ENCODE measurements around the gene NTHL1.
A peak's percentile ranks its signal among the peaks of the same experiment; 100 is the strongest.
"Not testable (repeated sequence)": the region's sequence is repeated elsewhere in the genome, so short reads cannot be mapped to it uniquely, and the experiment has no call there.

The NTHL1 gene

DNA sequence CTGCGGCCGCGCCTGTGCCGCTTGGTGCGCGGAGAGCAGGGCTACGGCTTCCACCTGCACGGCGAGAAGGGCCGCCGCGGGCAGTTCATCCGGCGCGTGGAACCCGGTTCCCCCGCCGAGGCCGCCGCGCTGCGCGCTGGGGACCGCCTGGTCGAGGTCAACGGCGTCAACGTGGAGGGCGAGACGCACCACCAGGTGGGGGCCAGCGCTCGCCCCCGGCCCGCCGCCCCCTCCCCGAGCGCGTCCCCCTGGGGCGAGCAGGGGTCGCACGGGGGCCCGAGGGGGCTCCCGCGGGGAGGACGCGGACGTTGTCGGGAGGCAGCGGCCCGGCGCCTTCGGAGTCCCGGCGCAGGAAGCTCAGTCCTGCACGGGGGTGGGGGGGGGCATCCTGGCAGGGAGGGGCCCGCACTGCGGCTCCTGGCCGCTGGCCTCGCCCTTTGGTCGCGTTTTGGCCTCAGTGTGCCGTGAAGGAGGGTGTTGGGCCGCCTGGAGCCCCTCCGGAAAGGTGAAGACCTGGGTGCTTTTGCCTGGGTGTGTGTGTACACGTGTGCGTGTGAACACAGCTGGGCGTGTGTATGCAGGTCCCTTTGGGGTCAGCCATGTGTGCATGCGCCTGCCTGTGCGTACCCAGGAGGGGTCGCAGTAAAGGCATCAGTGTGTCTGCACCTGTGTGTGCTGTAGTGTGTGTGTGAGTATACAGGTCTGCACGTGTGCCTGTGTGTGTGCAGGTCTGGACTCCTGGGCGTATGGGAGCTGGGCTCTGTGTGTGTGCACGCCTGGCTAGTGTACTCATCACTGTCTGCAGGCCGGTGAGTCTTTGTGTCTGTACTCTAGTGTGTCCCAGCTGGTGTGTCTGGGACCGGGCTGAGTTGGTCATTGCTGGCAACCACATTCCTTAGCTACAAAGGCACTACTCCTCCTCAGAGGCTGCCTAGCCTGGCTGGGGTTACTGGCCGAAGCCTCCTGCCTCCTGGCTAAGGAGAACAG is 20.3 kb downstream of the NTHL1 start:
- no peak for DNase-seq

DNA sequence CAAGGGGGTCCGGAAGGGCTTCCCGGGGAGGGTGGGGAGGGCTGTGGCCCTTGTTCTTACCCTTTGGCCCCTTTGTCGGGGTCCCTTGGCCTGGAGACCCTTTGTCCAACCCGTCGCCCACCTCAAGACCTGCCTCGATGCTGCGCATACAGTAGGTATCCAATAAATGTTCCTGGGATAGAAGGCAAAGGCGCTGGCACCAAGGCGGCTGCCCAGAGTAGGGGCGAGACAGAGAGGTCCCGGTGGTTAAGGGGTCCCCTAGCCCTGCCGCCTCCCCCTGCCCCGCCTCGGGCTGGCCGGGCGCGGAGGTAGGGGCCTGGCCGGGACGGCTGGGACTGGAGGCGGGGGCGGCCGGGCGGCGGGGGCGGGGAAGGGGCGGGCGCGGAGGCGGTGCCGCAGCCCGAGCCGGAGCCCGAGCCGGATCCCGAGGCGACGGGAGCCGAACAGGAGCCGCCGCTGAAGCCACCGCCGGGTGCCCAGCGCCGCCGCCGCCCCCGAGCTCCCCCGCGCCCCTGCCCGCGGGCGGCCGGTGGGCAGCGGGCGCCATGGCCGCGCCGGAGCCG is 21.1 kb downstream of the NTHL1 start, which contains the start of gene NHERF2:
Gene NHERF2 (plus strand): TSS at position 442 of the 563 bp plus-strand sequence. CDS start 104 bp downstream, at position 546.
- DNase-seq, result peak; percentile 38

DNA sequence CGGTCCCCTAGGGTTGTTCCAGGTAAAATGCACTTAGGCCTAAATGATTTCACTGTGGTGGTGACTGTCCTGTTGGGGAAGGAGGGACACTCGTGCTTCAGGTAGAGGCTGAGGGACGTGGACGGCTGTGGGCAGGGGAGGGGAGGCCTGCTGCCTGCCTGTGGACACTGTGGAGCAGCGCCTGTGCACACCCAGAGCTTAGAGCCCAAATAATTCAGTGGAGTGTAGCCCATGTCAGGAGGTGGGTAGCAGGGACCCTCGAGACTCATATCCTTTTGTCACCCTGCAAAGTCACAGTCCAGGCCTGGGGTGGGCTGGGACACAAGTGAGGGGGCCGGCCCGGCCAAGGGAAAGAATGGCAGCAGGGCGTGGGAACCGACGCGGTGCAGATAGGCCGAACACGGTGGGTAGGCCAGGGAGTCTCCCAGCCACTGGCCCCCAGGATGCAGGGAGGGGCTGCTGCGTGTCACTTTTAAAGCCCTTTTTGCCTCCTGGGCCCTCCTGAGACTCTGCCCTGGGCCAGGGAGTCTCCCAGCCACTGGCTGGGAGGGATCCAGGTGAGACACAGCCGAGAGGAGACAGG is 21.7 kb downstream of the NTHL1 start:
- no peak for DNase-seq

DNA sequence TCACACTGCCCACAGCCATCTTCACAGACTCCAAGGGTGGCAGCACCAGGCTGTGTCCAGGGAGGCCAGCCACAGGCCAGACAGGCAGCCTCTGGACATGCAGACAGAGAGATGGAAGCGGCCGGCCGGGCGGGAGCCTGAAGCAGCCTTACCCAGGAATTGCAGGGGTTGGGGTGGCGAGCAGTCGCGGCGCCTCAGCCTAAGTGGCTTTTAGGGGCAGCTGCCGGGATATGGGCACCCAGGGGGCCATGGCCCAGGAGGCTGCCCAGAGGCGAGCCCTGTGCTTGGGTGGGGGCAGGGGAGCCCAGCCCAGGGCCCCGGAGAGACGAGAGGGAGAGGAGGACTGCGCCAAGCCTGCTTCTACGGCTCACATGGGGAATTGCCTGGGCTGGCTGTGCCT is 22.4 kb downstream of the NTHL1 start:
- DNase-seq, result no peak

DNA sequence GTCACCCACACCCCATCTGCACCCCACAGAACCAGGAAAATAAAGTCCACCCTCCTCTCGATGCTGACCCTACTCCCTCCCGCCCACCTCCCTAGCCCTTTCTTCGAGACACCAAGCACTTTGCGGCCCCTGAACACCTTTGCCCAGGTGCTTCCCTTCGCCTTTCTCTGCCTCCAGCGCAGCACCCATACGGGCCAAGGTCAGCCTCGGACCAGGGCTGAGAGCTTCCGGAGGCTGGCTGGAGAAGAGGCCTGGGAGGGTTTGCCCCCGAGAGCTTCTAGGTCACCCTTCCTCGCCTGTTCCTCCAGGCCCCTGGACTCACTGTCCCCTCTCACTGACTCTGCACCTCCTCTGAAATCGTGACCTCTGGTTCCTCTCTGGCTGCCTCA is 23.6 kb downstream of the NTHL1 start:
- no peak for DNase-seq

DNA sequence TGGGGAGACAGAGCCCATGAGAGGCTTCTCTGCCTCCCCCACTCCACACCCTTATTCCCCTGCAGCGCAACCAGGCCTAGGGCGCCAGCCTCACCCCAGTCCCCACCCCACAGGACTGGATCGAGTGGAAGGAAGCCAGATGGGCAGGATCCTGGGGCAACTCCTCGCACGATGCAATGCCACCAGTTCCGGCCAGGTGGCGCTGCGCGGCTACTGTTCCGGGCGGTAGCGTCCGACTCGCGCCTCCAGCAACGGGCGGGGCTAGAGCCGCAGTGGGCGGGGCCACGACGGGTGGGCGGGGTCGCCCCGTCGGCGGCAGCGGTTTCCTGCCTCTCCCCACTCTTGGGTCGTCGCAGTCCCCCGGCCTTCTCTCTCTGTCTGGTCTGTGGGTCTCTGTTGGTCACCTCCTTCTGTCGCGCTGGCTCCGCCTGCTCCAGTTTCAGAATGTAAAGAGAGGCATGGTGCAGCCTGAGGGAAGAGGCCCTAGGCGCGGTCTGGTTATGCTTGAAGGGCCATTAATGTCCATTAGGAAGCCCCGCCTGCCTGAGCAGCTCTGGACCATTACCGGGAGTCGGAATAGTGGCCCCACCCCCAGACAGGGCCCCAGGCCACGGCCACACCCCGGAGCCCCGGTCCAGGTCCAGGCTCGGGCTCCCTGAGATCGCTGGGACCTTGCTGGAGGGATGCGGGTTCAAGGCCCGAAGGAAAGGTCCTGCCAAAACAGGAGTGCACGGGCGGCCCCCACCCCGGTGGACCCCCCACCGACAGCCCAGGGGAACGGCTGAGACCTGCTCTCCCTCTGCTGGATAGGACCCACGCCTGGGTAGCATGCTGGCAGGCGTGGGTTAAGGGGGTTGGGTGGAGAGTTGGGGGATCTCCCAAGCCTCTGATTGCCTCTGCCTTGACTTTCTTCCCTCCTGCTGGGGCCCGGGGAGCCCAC is 24.3 kb downstream of the NTHL1 start:
- peak; percentile 99 for DNase-seq

DNA sequence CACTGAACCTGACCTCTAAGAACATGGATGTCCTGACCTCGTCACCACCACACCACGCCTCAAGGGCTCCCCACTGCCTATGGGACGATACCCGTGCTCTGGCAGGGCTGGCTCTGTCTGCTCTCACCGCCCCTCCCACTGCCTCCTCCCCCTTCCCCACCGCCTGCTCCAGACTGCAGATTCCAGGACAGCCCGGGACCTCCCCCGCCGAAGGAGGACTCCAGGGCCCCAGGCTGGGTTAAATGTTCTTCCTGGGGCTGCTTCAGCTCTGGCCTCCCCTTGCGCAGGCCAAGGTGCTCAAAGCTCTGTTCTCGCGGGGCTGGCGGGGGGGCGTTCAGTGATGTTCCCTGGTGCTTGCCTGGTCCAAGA is 24.9 kb downstream of the NTHL1 start:
- no peak for DNase-seq

DNA sequence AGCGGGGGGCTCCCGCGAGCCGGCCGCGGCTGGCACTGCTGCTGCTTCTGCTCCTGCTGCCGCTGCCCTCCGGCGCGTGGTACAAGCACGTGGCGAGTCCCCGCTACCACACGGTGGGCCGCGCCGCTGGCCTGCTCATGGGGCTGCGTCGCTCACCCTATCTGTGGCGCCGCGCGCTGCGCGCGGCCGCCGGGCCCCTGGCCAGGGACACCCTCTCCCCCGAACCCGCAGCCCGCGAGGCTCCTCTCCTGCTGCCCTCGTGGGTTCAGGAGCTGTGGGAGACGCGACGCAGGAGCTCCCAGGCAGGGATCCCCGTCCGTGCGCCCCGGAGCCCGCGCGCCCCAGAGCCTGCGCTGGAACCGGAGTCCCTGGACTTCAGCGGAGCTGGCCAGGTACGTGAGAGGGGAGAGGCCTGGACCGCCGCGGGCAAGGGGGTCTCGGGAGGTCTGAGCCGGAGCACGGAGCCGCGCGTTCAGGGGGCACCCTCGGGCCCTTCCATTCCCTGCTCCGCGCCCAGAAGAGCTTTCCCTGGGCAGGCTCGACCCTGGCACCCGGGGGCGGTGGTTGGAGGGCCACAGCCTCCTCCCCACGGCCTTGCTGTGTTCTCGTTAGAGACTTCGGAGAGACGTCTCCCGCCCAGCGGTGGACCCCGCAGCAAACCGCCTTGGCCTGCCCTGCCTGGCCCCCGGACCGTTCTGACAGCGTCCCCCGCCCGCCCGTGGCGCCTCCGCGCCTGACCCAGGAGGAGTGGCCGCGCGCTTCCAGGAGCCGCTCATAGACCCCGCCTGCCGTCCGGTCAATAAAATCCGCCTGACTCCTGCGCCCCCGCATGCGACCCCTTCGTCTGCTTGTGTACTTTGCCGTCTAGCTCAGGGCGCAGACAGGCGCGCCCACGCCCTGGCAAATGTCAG is 27.5 kb downstream of the NTHL1 start:
- DNase-seq, result no peak

DNA sequence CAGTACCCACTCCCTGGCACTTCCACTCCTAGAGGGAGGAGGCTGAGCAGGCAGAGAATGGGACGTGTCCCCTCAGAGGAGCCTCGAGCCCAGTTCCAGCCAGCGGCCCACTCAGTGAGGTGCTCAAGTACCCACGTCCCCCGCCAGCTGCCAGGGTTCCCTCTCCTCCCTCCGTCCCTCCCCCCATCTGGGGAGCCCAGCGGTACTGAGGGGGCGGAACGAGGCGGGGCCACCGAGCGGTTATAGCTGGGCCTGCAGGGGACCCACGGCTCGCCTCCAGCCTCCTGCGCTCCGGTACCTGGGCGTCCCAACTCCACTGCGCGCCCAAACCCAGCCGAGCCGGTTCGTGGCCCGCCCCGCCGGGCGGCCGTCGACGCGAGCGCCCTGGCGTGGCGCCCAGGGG is 28.1 kb downstream of the NTHL1 start, which contains the start of gene NPW:
Gene NPW (plus strand): TSS at position 268 of the 403 bp plus-strand sequence.
- DNase-seq, result no peak

DNA sequence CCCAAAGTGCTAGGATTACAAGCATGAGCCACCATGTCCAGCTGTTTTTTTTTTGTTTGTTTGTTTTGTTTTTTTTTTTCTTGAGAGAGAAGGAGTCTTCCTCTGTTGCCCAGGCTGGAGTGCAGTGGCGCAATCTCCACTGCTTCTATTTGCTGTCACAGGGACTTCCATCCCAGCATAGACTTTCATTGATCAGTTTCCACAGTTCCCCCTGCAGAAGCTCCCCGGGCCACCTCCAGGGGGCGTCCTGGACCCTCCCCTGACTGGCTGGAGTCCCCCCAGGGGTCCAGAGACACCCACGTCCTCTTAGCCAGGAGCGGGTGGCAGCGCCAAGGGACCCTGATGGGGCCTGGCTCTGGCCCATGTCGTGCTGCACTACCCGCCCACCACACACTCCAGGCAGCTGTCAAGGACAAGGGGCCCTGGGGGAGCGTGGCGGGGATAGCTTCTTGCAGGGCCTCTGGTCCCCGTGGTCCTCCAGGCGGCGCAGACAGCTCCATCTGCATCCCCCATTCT is 31.2 kb downstream of the NTHL1 start:
- no peak for DNase-seq

DNA sequence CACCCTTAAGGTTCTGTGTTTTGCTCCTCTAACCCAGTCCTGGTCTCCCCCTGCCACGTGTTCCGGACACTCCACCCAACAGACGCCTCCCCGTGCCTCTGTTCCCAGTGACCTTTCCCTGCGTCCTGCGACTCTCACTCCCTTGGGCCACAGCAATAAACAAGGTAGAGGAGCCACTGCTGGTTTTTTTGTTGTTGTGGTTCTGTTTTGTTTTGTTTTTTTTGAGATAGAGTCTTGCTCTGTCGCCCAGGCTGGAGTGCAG is 31.8 kb downstream of the NTHL1 start:
- no peak for DNase-seq

DNA sequence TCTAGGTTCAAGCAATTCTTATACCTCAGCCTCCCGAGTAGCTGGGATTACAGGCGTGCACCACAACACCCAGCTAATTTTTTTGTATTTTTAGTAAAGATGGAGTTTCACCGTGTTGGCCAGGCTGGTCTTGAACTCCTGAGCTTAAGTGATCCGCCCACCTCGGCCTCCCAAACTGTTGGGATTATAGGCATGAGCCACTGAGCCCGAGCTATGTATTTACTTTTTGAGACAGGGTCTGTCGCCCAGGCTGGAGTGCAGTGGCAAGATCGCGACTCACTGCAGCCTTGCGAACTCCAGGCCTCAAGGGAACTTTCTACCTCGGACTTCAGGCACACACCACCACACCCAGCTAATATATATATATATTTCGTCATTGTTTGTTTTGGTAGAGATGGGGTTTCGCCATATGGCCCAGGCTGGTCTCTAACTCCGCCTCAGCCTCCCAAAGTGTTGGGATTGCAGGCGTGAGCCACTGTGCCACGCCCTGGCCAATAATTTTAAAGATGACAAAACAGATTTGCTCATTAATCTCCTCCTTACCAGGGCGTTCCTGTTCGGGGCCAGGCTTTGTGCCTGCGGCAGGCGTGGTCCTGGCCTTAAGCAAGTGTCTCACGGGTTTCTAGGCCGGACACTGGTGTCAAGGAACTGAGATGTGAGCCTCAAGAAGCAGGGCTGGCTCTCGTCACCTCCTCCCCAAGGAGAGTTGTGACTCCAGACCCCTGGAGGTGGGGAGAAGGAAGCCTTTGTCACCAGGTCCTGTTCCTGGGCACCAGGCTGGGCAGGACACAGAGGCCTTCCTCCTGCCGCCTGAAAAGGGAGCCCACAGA is 32.3 kb downstream of the NTHL1 start:
- no peak for DNase-seq

DNA sequence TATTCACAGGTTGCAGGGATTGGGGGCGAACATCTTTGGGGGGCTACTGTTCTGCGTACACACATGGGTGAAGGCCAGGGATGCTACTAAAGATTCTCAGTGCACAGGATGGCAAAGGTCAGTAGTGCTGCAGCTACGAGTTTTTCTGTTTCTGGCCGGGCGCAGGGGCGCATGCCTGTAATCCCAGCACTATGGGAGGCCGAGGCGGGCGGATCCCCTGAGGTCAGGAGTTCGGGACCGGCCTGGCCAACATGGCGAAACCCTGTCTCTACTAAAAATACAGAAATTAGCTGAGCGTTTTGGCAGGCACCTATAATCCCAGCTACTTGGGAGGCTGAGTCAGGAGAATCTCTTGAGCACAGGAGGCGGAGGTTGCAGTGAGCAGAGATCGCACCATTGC is 34.1 kb downstream of the NTHL1 start:
- no peak for DNase-seq

DNA sequence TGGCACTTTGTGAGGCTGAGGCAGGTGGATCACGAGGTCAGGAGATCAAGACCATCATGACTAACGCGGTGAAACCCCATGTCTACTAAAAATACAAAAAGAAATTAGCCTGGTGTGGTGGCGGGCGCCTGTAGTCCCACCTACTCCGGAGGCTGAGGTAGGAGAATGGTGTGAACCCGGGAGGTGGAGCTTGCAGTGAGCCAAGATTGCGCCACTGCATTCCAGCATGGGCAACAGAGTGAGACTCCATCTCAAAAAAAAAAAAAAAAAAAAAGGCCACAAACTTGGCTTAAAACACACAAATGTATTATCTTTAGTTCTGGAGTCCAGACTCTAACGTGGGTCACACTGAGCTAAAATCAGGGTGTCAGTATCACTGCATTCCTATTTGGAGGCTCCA is 35.9 kb downstream of the NTHL1 start:
- not testable (repeated sequence) for DNase-seq

DNA sequence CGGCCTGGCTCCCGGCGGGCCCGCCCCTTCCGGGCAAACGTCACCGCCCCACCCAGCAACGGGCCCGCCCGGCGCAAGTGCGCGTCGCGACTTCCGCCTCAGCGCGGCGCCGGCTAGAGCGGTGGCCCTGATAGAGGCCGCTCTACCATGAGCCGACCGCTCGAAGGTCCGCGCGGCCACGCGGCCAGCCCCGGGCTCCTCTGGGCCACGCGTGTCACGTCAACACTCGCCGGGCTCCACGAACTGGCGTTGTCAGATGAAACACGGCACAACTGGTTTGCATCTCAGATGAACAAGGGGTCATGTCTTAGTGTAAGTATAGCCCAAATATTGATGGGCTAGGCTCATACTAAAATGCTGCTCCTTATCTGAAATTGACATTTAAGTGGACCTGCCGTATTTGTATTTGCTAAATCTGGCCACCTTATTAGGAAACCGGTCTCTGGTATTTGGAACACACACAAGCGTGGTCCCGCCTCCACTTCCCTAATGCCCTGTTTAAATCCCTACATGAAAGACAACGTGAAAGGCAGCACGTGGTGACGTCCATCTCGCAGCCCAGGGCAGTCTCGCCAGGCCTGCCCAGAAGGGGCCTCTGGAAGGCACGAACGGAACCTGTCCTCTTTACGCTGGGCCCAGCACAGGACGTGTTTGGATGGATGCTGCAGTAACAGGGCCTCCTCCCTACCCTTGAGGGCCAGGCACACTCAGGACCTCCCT is 37.7 kb downstream of the NTHL1 start, which contains the start of gene ZNF598:
Gene ZNF598 (minus strand): TSS at position 31 of the 720 bp plus-strand sequence.
- peak; percentile 69 for DNase-seq

DNA sequence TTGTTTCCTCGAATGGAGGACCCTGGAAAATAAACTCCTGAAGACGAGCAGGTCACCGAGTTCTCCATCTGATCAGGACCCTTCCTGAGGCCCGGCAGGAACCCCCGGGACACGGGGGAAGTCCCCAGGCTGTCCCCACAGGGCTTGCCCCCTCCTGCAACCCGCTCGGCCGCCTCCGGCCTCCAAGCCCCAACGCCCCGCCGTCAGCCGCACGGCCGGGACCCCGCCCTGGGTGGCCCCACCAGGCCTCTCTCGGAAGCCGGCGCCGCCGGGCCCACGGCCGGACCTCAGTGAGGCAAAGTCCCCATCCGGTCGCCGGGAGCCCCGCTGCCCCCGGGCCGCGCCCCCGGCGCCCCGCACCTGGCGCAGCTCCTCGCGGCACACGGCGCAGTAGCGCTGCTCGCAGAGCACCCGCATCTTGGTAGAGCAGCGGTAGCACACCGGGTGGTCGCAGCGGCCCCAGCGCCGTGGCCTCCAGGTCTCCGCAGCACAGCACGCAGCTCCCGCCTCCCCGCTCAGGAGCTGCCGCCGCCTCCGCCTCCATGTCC is 38.4 kb downstream of the NTHL1 start:
- no peak for DNase-seq

DNA sequence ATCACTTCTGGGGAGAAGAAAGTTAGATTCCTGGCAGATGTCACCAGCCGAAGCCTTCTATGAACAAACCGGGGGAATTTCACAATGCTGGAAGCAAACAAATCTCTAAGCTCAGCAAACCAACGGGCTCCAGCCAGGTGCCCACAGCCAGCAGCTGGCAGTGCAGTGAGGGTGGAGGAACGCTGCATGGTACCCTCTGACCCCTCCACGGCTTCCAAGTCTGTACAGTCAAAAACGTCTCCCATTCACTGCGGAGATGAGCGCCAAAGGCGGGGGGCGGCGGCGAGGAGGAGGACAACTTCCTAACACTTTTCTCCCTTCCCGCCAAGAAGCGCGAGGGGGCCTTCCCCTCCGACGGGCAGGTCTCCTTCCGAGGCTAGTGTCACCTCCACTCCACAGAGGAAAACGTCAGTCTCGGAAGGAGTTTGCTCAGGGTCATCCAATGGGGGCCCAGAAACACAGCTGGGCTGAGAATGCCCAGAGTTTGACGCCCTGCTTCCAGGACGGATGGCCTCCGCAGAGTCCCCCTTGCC is 38.9 kb downstream of the NTHL1 start:
- no peak for DNase-seq

DNA sequence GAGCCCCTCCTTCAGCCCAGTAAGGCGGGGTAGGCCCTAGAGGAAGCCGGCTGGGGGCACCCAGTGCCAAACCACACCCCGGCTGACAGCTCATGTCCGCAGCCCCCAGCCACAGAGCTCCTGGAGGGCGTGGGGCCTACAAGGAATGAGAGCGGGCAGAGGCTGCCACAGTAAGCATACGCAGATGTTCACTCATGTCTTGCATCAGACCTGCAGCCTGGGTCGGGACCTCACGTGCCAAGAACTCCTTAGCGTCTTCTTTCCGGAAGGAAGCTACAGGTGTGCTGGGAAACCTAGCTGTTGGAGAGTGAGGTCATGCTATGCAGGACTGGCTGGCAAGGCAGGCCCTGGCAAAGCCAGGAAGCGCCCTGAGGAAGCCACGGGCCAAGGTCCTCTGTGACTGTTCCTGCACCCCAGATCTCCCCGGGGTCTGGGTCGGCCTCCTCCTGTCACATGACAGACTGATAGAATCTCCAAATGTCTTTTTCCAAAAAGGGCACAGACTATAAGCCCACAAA is 39.6 kb downstream of the NTHL1 start:
- DNase-seq, result no peak
